Osteoblast (primary cell): Measurements from ENCODE around the gene SPTLC3. TPM values are rescaled to one million over a fixed set of nuclear protein-coding genes. Genes with fewer than 3 reads are reported as not detected.

Experiments used
- DNase-seq: peaks from one replicate; pipeline ENCODE4 v3.0.0; 2011; ENCODE audit warnings: low spot score, mixed read lengths; ENCODE audit not compliant: insufficient read length; ENCODE audit errors: missing footprints
- H2AFZ ChIP-seq: 2 replicates; pipeline ENCODE4 v1.6.0; 2011; ENCODE audit warnings: mild to moderate bottlenecking, low read length
- H3K27ac ChIP-seq: 2 replicates; pipeline ENCODE4 v1.5.1; 2011; ENCODE audit warnings: mild to moderate bottlenecking, low read depth, low read length, moderate library complexity
- H3K27me3 ChIP-seq: 2 replicates; pipeline ENCODE4 v1.6.0; 2012; ENCODE audit warnings: mild to moderate bottlenecking, control low read depth, inconsistent platforms, low read length, moderate library complexity; ENCODE audit not compliant: insufficient read depth
- H3K36me3 ChIP-seq: 2 replicates; pipeline ENCODE4 v1.5.1; 2011; ENCODE audit warnings: mild to moderate bottlenecking, low read length, control low read depth, moderate library complexity; ENCODE audit not compliant: insufficient read depth
- H3K4me1 ChIP-seq: 2 replicates; pipeline ENCODE4 v1.5.1; 2011; ENCODE audit warnings: mild to moderate bottlenecking, low read length, control low read depth, moderate library complexity; ENCODE audit not compliant: insufficient read depth
- H3K4me2 ChIP-seq: 2 replicates; pipeline ENCODE4 v1.6.0; 2011; ENCODE audit warnings: mild to moderate bottlenecking, low read length; ENCODE audit not compliant: insufficient read depth
- H3K4me3 ChIP-seq: fragments of 200-600 bp; sonication (generic); 3 replicates; pipeline ENCODE4 v1.5.1; 2012; ENCODE audit warnings: mild to moderate bottlenecking, low read length, inconsistent platforms; ENCODE audit not compliant: insufficient read depth
- H3K79me2 ChIP-seq: 2 replicates; pipeline ENCODE4 v1.6.0; 2012; ENCODE audit warnings: mild to moderate bottlenecking, low read length, control low read depth, inconsistent platforms; ENCODE audit not compliant: insufficient read depth
- H3K9me3 ChIP-seq: 2 replicates; pipeline ENCODE4 v1.5.1; 2011; ENCODE audit warnings: low read depth, low read length, control low read depth
- H4K20me1 ChIP-seq: 2 replicates; pipeline ENCODE4 v1.6.0; 2012; ENCODE audit warnings: mild to moderate bottlenecking, low read length, control low read depth; ENCODE audit not compliant: insufficient read depth
- CTCF ChIP-seq: IDR thresholded peaks from 2 replicates; pipeline ENCODE4 v1.5.1; 2011; ENCODE audit warnings: mild to moderate bottlenecking, low read depth, low read length, moderate library complexity; ENCODE audit errors: extremely low read depth
- total RNA-seq: library from RNA; depleted of rRNA; stranded (reverse); fragments of >200 nt; gene quantifications from 2 replicates; pipeline ENCODE4 v1.2.3, GENCODE V29; 2012

The SPTLC3 gene
- total RNA-seq, 1 donor, result 14.8 TPM

DNA sequence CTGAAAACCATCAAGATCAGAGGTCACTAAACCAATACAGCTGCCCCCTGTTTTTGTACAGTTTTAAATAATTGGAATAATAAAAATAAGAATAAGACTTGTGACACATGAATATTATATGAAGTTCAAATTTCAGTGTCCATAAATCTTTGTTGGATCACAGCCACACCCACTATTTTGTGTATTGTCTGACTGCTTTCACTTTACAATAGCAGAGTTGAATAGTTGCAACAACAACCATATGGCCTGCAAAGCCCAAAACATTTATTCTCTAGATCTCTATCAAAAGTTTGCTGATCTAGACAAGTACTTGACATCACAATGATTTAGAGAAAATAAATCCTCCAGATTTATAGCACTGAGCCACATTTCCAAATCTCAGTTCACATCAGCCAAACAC is 73.6 kb downstream of the SPTLC3 start:
- Histone ChIP-seq H3K79me2 (no peaks in the 10 kb centered on the region), H3K36me3 (no peaks in the 10 kb centered on the region), H3K4me1 (no peaks in the 10 kb centered on the region), H3K27me3 (no peaks in the 10 kb centered on the region), H2AFZ (no peak overlapping the region), H3K27ac (no peak overlapping the region), H4K20me1 (no peaks in the 10 kb centered on the region), H3K4me3 (no peak overlapping the region), H3K9me3 (no peaks in the 10 kb centered on the region), H3K4me2 (no peak overlapping the region)
- no peak for TF ChIP-seq CTCF
- DNase-seq, result no peak

DNA sequence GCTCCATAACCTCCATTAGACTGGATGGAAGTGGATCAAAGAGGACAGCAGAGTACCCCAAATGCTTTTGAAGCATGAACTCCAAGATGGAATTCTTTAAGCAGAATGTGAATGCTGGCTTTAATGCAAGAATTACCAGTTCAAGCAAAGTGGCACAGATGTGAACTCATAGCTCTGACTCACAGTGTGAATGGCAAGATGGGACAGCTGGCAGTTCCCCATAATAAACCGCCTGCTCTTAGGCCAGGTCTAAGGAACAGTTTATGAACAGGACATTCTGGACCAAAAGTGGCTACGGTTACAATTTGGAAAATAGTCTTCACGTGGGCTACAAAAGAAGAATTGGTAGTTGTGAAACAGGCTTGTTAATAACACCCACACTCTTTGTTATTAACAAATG is 76.5 kb downstream of the SPTLC3 start:
- H3K9me3 ChIP-seq, result no peaks in the 10 kb centered on the region
- no peak for DNase-seq

DNA sequence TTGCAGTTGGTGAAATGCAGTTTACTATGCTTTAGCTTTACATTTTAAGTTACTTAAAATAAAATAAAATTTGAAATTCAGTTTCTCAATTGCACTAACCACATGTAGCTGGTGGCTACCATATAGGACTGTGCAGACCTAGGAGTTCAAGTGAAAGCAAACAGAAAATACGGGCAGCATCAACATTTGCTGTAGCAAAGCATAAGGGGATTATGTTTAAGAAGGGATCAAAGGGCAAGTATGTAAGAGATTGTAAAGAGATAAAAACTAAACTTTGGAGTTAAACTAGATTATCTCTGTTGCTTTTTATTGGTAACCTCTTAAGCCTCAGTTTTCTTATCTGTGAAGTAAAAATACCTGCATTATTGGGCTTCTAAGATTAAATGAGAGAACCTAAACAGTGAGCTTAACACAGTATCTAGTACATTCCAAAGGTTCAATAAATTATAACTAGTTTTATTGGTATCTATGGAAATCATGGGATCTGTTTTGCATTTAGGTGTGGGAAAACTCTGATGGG is 81.2 kb downstream of the SPTLC3 start:
- Histone ChIP-seq H4K20me1 (no peaks in the 10 kb centered on the region), H3K36me3 (no peaks in the 10 kb centered on the region), H3K27me3 (no peaks in the 10 kb centered on the region), H2AFZ (no peak overlapping the region), H3K4me3 (no peak overlapping the region), H3K4me1 (no peaks in the 10 kb centered on the region), H3K27ac (no peak overlapping the region), H3K79me2 (no peaks in the 10 kb centered on the region), H3K4me2 (no peak overlapping the region), H3K9me3 (no peaks in the 10 kb centered on the region)
- TF ChIP-seq CTCF, result no peak
- no peak for DNase-seq

More for the DNA sequence above, 76.5 kb downstream of the SPTLC3 start:
- Histone ChIP-seq H3K79me2 (no peaks in the 10 kb centered on the region), H3K27ac (no peak overlapping the region), H3K27me3 (no peaks in the 10 kb centered on the region), H4K20me1 (no peaks in the 10 kb centered on the region), H2AFZ (no peak overlapping the region), H3K36me3 (no peaks in the 10 kb centered on the region), H3K4me2 (no peak overlapping the region), H3K4me1 (no peaks in the 10 kb centered on the region), H3K4me3 (no peak overlapping the region)
- TF ChIP-seq CTCF, result no peak

DNA sequence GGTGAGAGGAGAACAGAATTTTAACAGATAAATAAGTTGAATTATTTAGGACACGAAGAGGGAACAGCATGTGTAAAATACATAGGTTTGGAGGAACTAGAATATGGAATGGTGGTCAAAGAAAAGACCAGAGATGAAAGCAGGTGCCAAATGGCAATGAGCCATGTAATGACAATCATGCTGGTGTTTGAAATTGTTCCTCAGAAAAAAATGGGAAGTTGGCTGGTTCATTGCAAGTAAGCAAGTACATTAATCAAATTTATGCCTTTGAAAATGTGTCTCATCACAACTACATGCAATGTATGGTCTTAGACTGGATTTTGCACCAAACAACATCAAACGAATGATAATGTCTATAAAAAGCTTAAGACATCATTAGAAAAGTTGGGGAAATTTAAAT is 83.3 kb downstream of the SPTLC3 start:
- H3K27ac ChIP-seq, result no peak overlapping the region
- H3K36me3 ChIP-seq, result no peaks in the 10 kb centered on the region
- no peak for TF ChIP-seq CTCF
- no peaks in the 10 kb centered on the region for H3K4me1 ChIP-seq
- H3K27me3 ChIP-seq, result no peaks in the 10 kb centered on the region
- no peaks in the 10 kb centered on the region for H4K20me1 ChIP-seq
- DNase-seq, result no peak
- no peaks in the 10 kb centered on the region for H3K79me2 ChIP-seq
- no peaks in the 10 kb centered on the region for H3K9me3 ChIP-seq
- H2AFZ ChIP-seq, result no peak overlapping the region
- H3K4me3 ChIP-seq, result no peak overlapping the region
- no peak overlapping the region for H3K4me2 ChIP-seq
